Activated CD4-positive, CD25-positive, alpha-beta regulatory T cell treated with anti-CD3 and anti-CD28 coated beads, Interleukin-2, amount 50 U/mL, for 24 hours (primary cell): ENCODE measurements around the gene GRM8.

Experiments used
- ATAC-seq, 2 donors: fragments of 150-1000 bp; cut with Tn5 transposase; one replicate each; pipeline ENCODE4 v1.10.0; 2021; ENCODE audit warnings: mild to moderate bottlenecking in 1 of 2, moderate library complexity in 1 of 2

Gene GRM8

DNA sequence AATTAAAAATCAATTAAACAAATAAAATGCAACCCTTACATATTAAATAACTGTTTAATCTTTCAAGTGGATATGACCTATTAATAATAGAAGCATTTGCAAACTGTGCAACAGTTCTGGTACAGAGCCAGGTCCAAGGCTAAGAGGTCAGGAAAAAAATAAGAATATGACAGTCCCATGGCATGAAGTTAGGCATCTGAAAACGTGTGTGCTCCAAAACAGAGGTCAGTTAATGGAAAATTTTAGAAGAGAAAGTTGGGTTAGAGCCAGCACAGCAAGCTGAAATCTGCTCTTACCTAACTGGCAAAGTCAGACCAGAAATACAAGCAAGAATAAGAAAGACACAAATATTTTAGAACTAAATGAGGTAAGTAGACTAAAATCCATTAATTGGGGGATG lies 757.7 kb downstream of the GRM8 start:
- no peak for ATAC-seq

- ATAC-seq, result no peak
Measured at GRCh38 chr7:126493801-126494200, 758.9 kb downstream of the GRM8 start.

DNA sequence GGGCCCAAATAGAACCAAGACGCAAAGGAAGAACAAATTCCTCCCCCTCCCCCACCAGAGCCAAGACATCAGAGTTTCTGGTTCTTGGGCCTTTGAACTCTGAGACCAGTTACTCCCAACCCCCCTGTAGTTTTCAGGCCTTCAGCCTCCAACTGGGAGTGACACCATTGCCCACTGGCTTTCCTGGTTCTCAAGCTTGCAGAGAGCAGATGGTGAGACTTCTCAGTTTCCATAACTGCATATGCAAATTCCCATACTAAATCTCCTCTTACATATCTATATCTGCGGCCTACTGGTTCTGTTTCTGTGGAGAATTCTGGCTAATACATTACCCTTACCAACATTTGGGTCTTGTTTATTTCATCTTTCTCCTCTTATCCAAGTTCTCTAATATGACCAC lies 762.9 kb downstream of the GRM8 start:
- ATAC-seq, result no peak

DNA sequence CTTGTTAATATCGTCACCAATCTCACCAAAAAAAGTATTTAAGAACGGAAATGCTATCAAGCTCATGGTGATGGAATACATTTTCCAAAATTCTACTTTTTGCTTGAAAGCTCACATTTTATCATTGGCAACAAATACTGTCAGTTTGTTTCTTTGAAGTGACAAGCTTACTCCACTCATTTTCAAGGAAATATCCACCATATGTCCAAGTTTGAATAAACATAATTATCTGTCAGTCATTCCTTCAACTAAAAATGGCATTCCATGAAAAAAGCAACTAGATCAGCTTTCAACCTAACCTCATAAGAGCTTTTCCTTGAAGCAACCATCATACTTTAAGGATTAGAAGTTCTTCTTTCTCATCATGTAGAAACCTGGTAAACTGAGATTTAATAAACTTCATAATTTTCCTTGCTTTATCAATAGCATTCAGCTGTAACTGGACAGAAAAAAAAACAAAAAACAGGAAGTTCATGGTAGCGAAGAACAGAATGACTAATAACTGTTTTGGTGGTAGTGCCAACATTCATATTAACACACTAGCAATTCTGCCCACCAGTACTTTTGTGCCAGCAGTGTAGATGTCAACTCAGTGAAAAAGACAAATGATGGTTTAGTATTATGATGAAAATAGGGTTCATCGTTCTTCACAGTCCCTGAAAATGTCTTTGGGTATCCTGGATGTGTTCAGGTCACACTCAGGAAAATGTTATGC lies 764.9 kb downstream of the GRM8 start:
- ATAC-seq, result no peak

- no peak for ATAC-seq
Measured at GRCh38 chr7:126486806-126487205, 765.9 kb downstream of the GRM8 start.

DNA sequence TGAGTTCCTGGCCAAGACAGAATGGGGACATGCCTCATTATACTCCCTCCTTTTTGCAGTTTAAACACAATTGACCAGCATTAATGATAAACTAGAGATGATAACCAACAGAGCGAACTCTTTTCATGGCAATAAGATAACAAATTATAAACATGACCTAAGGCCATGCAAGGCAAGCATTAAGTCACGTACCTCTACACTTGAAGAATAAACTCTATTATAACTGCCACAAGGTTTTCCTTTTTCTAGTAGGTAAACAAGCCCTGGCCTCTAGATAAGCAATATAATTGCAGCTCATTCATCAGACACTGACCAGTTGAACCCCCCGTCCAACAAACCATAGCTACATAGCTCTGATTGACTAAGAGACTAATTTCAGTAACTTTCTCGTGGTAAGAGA lies 767.0 kb downstream of the GRM8 start:
- no peak for ATAC-seq

DNA sequence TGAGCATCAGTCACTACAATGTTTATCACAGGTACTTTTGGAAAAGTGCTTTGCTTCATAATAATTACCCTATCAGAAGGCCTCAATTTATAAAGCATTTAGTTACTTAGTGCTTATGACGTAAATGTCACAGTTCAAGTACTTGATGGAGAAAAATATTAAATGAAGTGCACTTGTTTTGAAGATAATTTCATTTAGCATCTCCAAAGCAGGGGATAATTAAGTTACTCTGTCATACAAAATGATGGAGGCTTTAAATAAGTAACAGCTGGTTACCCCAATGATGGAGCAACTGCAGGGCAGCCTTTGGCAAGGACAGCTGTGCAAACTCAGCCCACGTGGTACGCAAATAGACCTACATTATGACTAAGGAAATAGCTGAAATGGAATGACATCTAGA lies 768.8 kb downstream of the GRM8 start:
- ATAC-seq, result no peak

DNA sequence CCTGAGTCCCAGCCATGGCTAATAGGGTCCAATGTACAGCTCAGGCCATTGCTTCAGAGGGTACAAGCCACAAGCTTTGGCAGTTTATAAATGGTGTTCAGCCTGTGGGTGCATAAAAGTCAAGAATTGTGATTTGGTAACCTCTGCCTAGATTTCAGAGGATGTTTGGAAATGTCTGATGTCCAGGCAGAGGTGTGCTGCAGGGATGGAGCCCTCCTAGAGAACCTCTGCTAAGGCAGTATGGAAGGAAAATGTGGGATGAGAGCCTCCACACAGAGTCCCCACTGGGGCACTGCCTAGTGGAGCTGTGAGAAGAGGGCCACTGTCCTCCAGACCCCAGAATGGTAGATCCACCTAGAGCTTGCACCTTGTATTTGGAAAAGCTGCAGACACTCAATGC lies 779.9 kb downstream of the GRM8 start:
- no peak for ATAC-seq

- no peak for ATAC-seq
Measured at GRCh38 chr7:126462405-126462804, 790.3 kb downstream of the GRM8 start.

- no peak for ATAC-seq
Measured at GRCh38 chr7:126460664-126461063, 792.1 kb downstream of the GRM8 start.

DNA sequence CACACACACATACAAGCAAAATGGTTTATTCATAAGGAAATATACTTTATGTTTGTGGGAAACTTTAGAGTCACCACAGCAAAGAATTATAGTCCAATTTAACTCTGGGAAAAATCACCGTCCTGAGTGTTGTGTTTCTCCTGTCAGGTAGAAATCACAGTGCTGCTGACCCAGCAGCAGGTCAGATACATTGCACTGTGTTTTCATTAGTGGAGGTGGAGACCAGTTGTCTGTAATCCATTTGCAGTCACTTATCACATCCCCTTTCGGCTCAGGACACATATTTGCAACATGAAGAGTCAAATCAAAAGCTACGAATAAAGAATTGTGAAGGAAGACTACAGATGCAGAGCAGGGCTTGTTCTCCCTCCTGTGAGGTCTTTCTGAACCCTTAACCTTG lies 799.6 kb downstream of the GRM8 start:
- ATAC-seq, result no peak

GRCh38 chr7:126450269-126450671 lies 802.5 kb downstream of the GRM8 start:
- ATAC-seq, result no peak

- ATAC-seq, result no peak
Measured at GRCh38 chr7:126449611-126450268, 803.0 kb downstream of the GRM8 start.

DNA sequence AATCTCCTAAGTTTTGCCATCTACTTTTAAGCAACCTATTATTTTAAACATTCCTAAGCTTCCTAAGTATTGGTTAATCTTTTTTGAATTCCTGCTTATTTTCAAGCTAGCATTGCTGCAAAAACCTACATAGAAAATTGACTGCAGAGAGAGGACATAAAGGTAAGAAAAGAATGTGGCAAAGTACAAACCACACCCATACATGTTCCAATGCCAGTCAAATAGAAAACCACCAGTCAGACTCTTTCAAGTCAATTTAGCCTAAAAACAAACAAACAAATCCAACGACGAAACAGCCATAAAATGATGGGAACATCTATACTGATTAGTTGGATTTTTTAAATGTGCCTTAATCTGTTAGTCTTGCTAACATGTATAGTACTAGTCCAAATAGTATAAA lies 804.8 kb downstream of the GRM8 start:
- no peak for ATAC-seq

DNA sequence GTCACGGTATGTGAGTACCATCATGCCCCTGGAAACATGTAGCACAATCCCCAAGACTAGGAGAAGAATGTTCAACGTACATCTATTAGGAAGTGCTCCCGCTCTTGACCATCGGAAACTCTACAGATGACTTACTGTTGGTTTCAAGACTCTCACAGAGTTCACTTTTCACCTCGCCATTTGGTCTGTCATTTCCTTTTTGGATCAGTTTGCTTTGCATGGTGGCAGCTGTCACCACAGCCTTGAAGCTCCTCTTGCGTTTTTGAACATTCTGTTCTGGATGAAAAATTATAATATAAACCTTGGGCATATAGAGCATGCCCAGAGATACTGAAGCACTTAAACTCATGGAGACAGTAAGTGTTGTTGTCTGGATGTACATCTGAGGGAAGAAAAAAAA lies 806.8 kb downstream of the GRM8 start:
- ATAC-seq, result no peak

GRCh38 chr7:126443951-126444350 lies 808.8 kb downstream of the GRM8 start:
- no peak for ATAC-seq

DNA sequence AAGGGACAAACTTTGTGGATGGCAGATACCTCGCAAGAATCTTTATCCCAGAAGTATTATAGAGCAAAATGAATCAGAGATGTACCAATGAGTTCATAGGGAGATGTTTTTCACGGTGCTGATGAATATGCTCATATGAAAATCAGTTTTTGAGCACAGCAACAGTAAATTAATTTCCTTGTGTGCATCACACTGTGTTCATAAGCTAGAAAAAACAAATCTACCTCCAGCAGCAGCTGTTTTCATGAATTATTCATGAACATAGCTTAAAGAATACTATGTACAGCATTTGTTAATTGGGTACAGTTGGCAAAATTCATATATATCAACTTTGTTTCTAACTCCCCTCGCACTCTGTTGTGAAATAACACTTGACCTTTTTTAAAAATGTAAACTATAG lies 809.8 kb downstream of the GRM8 start:
- no peak for ATAC-seq

- no peak for ATAC-seq
Measured at GRCh38 chr7:126441745-126442144, 811.0 kb downstream of the GRM8 start.

DNA sequence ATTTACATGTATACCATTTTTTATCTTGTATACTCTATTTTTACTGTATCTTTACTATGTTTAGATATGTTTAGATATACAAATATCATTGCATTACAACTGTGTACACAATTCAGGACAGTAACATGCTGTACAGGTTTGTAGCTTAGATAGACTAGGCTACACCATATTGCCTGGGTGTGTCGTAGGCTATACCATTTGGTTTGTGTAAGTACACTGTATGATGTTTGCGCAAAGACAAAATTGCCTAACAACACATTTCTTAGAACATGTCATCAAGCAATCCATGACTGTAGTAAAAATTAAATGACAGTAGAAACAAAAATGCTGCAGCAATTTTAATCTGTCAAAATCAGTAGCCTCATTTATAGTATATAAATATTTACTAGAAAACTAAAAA lies 812.2 kb downstream of the GRM8 start:
- no peak for ATAC-seq

DNA sequence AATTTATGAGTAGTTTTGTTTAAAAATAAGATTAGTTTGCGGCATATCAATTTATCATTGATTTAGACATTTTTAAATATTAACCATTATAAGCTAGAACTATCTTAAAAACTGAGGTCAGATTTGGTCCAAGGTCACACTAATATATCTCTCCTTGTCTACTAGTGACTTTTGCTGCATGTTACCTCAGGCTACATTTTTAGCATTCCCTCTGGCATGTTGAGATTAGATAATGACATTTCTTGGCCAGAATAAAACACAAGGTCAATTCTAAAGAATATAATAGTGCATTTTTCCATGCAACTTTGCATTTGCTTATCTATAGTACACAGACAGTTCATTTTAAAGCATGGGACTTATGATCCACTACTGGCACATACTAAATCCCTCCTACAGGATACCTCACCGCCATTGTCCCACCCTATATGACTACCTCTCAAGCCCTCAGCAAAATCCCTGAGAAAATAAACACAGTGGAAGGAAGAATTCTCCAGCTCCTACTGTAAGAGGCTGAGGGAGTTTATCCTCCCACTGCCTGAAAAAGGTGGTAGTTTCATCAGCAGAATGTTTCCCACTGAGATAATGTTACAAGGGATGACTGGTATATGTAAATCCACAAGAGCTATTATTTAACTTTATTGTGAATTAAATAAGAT lies 816.4 kb downstream of the GRM8 start:
- no peak for ATAC-seq

DNA sequence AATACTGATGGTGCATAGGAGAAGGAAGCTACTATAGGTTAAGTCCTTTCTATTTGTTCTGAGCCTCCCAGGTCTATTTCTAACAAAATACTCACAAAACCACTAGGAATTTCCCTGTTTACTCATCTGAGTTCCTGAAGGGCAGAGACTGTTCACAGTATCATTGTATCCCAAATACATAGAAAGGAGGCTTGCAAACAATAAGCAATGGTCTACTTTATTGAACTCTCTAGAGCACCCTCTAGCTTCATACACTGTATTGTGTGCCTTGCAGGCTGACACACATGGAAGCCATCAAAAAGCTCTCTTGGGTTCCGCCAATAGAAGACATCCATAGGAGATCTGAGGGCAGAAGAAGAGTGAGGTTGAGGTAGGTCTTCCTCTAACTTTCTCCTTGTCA lies 826.1 kb downstream of the GRM8 start:
- ATAC-seq, result no peak

- ATAC-seq, result no peak
Measured at GRCh38 chr7:126424985-126425384, 827.8 kb downstream of the GRM8 start.

DNA sequence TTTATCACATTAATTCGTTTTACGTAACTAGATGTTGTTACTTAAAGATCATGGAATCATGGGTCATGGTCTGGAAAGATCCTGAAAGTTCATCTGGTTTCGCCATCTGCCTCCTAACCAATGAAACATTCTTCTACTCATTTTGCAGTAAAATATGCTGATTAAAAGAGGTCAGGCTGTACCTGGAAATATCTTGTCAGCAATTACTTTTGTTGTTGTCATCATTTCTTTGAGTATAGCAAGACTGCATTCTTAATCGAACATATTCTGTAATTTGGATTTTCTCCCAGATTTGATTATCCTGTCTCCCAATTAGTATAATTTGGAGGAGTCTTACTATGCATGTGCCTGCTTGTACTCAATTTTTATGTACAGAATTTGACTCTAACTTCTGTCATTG lies 833.7 kb downstream of the GRM8 start:
- ATAC-seq, result no peak

GRCh38 chr7:126411821-126412383 lies 840.8 kb downstream of the GRM8 start:
- ATAC-seq, result no peak
